Transverse colon (tissue), 4 donors: ENCODE measurements around the gene KATNBL1. TPM values are rescaled to one million over a fixed set of nuclear protein-coding genes. Genes with fewer than 3 reads are reported as not detected.

Experiments used
- DNase-seq: peaks from one replicate; pipeline ENCODE4 v3.0.0-alpha.2; 2019
- H3K27ac ChIP-seq, 4 donors: fragments of 200-600 bp; sonication (generic); 2 replicates each; pipeline ENCODE4 v1.5.1; 2016 to 2018; ENCODE audit warnings: inconsistent platforms in 4 of 4
- H3K27me3 ChIP-seq: fragments of 200-600 bp; sonication (generic); 2 replicates; pipeline ENCODE4 v1.5.1; 2017; ENCODE audit warnings: inconsistent platforms
- H3K36me3 ChIP-seq, 4 donors: fragments of 200-600 bp; sonication (generic); 2 replicates each; pipeline ENCODE4 v1.5.1; 2017 to 2019; ENCODE audit warnings: inconsistent platforms in 4 of 4
- H3K4me1 ChIP-seq, 4 donors: fragments of 200-600 bp; sonication (generic); 2 replicates each; pipeline ENCODE4 v1.5.1; 2017 to 2020; ENCODE audit warnings: inconsistent platforms in 4 of 4
- H3K4me3 ChIP-seq, 4 donors: fragments of 200-600 bp; sonication (generic); 1 replicate in 1 of 4; 2 replicates in 3 of 4; pipeline versions ENCODE4 v1.5.1 to v1.6.1; 2017 to 2019; ENCODE audit warnings: inconsistent platforms in 4 of 4
- H3K9me3 ChIP-seq, 2 donors: fragments of 200-600 bp; sonication (generic); 2 replicates each; pipeline ENCODE4 v1.5.1; 2017 to 2019; ENCODE audit warnings: inconsistent platforms in 2 of 2
- EP300 ChIP-seq: sonication (generic); formaldehyde crosslinking; IDR thresholded peaks from one replicate; pipeline ENCODE4 v1.6.1; 2017; ENCODE audit warnings: antibody characterized with exemption, low read depth
- POLR2A ChIP-seq: fragments of 450-650 bp; IDR thresholded peaks from one replicate; pipeline ENCODE4 v1.6.1; 2016; ENCODE audit warnings: antibody characterized with exemption, mild to moderate bottlenecking, moderate library complexity
- POLR2AphosphoS5 ChIP-seq, 3 donors: sonication (generic); formaldehyde crosslinking; IDR thresholded peaks; one replicate each; pipeline ENCODE4 v1.6.1; 2016; ENCODE audit warnings: antibody characterized with exemption in 3 of 3
- WGBS, 2 donors: methylation state at CpG; one replicate each; pipeline ENCODE4 v1.1.5; 2018; ENCODE audit warnings: low coverage in 1 of 2; 5-methylcytosine and 5-hydroxymethylcytosine counted together
- in situ Hi-C, 4 donors: fragments of 200-750 bp; cut with MboI; loops; one replicate each; pipeline versions ENCODE4 v1.15.0 to v1.15.1; 2017; ENCODE audit warnings: low sequenced_read_pairs in 3 of 4, low pct_ligation_motif_present in 1 of 4, low pct_unique_long_range_greater_than_20kb in 1 of 4
- intact Hi-C: fragments of 100-400 bp; cut with DNase I; formaldehyde crosslinking; loops from one replicate; pipeline ENCODE4 v1.15.1; 2023; ENCODE audit warnings: low total_unique reads
- total RNA-seq, 4 donors: library from RNA; depleted of rRNA; stranded (reverse); fragments of >200 nt; gene quantifications; one replicate each; pipeline ENCODE4 v1.1.0, GENCODE V29; 2016
- TF ChIP-seq, protein P1 (sequence below), 5 experiments: fragments of 200-600 bp in 3 of 5; fragments of 450-650 bp in 2 of 5; sonication (generic) in 3 of 5; IDR thresholded peaks; 1 replicate in 2 of 5; 2 replicates in 3 of 5; pipeline ENCODE4 v1.5.1; 2016 to 2017; ENCODE audit warnings: antibody characterized with exemption in 5 of 5, inconsistent platforms in 3 of 5, mild to moderate bottlenecking in 2 of 5, moderate library complexity in 1 of 5

KATNBL1 gene
- total RNA-seq, 4 donors from 2014 or later = 41.1 to 137 (median 80.3) TPM

DNA sequence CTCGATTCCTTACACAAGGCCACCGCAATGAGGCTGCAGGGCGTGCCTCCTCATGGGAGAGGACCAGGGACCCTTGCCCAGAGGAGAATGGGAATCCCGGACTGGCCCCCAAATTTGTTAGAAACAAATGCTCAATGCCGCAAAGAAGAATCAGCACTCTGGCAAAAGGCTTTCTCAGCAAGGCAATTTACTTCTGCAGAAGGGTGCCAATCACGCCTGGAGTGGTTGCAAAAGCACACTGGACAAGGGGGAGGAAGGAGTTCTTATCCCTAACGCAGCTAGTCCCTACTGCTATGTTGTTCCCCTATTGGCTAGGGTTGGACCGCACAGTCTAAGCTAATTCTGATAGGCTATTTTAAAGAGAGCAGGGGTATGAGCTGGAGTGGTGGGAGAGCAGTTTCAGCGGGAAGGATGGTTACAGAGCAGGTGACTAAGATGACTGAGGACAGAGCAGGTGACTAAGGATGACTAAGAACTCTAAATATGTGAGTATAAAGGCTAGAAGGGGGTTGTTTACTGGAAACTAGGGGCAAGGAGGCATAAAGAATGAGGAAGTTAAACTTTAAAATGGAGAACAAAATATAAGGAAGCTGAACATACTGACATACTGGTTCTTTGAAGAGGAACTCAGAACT lies 48.5 kb downstream of the KATNBL1 start:
- intact Hi-C loops (no loop called here), in situ Hi-C loops (no loop called here)

DNA sequence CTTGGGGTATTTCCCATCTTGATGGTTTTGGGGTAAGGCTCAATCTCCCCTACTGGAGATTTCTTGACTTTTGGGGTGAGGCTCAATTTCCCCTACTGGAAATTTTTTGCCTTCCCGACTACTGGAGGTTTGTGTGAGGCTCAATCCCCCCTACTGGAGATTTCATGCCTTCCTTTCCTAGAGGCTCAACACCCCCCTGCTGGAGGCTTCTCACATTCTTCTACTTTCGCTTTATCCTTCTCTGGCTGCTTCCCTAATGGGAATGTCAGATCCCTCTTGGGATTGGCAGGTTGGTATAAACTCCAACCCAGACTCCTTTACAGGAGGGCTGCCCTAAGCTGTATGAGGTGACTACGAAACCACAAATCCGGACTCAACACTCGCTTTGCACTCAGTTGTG lies 49.2 kb downstream of the KATNBL1 start:
- no peaks in the 10 kb centered on the region for H3K4me1 ChIP-seq
- TF ChIP-seq POLR2A (no peak), POLR2AphosphoS5 (IDR thresholded peaks at IDR 0.05) (no peak), EP300 (no peak)
- TF ChIP-seq, protein P1, sequence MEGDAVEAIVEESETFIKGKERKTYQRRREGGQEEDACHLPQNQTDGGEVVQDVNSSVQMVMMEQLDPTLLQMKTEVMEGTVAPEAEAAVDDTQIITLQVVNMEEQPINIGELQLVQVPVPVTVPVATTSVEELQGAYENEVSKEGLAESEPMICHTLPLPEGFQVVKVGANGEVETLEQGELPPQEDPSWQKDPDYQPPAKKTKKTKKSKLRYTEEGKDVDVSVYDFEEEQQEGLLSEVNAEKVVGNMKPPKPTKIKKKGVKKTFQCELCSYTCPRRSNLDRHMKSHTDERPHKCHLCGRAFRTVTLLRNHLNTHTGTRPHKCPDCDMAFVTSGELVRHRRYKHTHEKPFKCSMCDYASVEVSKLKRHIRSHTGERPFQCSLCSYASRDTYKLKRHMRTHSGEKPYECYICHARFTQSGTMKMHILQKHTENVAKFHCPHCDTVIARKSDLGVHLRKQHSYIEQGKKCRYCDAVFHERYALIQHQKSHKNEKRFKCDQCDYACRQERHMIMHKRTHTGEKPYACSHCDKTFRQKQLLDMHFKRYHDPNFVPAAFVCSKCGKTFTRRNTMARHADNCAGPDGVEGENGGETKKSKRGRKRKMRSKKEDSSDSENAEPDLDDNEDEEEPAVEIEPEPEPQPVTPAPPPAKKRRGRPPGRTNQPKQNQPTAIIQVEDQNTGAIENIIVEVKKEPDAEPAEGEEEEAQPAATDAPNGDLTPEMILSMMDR (IDR thresholded peaks at IDR 0.05) = no peak
- H3K9me3 ChIP-seq = peaks cover 17 to 25% of the 10 kb centered on the region in 2 donors
- no peak overlapping the region for H3K4me3 ChIP-seq
- 96% methylated on average over 5 of the region's 5 CpGs; no CpG with 5 or more reads in 1 of the 2 donors for WGBS, 2 donors
- in situ Hi-C loops (no loop called here), intact Hi-C loops (no loop called here)
- DNase-seq = no peak
- H3K27ac ChIP-seq = no peak overlapping the region
- no peaks in the 10 kb centered on the region for H3K27me3 ChIP-seq
- H3K36me3 ChIP-seq = peaks cover 0 to 45% (median 16%) of the 10 kb centered on the region in 4 donors

More for the DNA sequence above, 48.5 kb downstream of the KATNBL1 start:
- peaks cover 0 to 38% (median 16%) of the 10 kb centered on the region in 4 donors for H3K36me3 ChIP-seq
- H3K4me1 ChIP-seq = no peaks in the 10 kb centered on the region
- H3K27ac ChIP-seq = no peak overlapping the region
- DNase-seq = no peak
- H3K9me3 ChIP-seq = peaks cover 17 to 25% of the 10 kb centered on the region in 2 donors
- H3K4me3 ChIP-seq = no peak overlapping the region
- 86 to 93% methylated on average over 9 of the region's 9 CpGs for WGBS, 2 donors
- no peak for TF ChIP-seq EP300
- no peak for TF ChIP-seq POLR2AphosphoS5 (IDR thresholded peaks at IDR 0.05)
- TF ChIP-seq, protein P1 (IDR thresholded peaks at IDR 0.05) = no peak
- no peak for TF ChIP-seq POLR2A
- no peaks in the 10 kb centered on the region for H3K27me3 ChIP-seq

DNA sequence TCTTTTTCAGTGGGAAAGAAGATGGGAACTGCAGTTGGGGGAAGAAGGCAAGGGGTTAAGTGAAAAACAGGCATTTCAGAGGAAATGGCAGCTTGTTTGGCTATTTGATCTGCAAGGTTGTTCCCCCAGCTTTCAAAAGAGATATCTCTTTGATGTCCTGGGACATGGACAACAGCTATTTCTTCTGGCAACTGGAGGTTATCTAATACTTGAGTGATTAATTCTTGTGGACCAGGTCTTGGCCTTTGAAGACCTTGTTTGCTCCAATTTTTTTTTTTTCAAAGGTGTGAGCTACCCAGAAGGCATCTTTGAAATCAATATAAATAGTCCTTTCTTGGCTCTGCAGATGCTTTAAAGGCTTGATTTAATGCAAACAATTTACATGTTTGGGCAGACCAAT lies 51.5 kb downstream of the KATNBL1 start:
- H3K4me3 ChIP-seq = no peak overlapping the region
- H3K36me3 ChIP-seq = peaks cover 0 to 66% (median 23%) of the 10 kb centered on the region in 4 donors
- no peaks in the 10 kb centered on the region for H3K27me3 ChIP-seq
- DNase-seq = no peak
- H3K27ac ChIP-seq = no peak overlapping the region
- no peaks in the 10 kb centered on the region for H3K4me1 ChIP-seq
- in situ Hi-C loops (no loop called here), intact Hi-C loops (no loop called here)
- H3K9me3 ChIP-seq = peaks cover 26 to 34% of the 10 kb centered on the region in 2 donors
- TF ChIP-seq, protein P1 (IDR thresholded peaks at IDR 0.05) = no peak
- TF ChIP-seq POLR2A (no peak), POLR2AphosphoS5 (IDR thresholded peaks at IDR 0.05) (no peak), EP300 (no peak)

DNA sequence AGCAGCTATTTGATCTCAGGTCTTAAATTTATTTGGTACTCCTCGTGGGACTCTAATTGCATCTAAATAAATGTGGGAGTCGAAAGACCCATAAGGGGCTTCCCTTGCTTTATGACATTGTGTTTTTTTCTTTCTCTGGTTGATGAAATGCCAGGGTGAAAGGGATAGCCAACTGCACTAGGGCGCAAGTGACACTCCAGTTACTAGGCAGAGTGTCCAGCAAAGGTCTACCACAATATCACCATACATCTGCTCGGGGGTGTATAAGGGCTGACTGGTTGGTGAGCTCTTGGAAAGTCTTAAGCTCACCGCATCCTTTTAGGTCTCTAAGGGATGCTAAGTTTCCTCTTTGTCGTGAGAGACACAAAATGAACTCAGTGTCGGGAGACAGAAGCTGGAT lies 54.0 kb downstream of the KATNBL1 start:
- TF ChIP-seq, protein P1 (IDR thresholded peaks at IDR 0.05) = no peak
- no peak for TF ChIP-seq POLR2AphosphoS5 (IDR thresholded peaks at IDR 0.05)
- no peak for TF ChIP-seq POLR2A
- no peak for TF ChIP-seq EP300
- Histone ChIP-seq H3K27ac (no peak overlapping the region), H3K27me3 (no peaks in the 10 kb centered on the region), H3K4me1 (no peaks in the 10 kb centered on the region), H3K4me3 (no peak overlapping the region), H3K9me3 (peaks cover 11 to 15% of the 10 kb centered on the region in 2 donors), H3K36me3 (peaks cover 0 to 59% (median 17%) of the 10 kb centered on the region in 4 donors)
- WGBS, 2 donors = 98 to 100% methylated on average over 3 to 7 of the region's 7 CpGs
- DNase-seq = no peak
- in situ Hi-C loops = no loop called here
- intact Hi-C loops = no loop called here
